ENCODE data around the gene FAM168A.

- TF ChIP-seq CTCF (IDR thresholded peaks at IDR 0.05) (no peak), POLR2A (IDR thresholded peaks at IDR 0.05) (no peak)
These were observed 166.5 kb downstream of the FAM168A start for GRCh38 chr11:73431396-73431795.
